ENCODE data around the gene VAC14.
"Not testable (repeated sequence)": the region's sequence is repeated elsewhere in the genome, so short reads cannot be mapped to it uniquely, and the experiment has no call there.

Gene VAC14

DNA sequence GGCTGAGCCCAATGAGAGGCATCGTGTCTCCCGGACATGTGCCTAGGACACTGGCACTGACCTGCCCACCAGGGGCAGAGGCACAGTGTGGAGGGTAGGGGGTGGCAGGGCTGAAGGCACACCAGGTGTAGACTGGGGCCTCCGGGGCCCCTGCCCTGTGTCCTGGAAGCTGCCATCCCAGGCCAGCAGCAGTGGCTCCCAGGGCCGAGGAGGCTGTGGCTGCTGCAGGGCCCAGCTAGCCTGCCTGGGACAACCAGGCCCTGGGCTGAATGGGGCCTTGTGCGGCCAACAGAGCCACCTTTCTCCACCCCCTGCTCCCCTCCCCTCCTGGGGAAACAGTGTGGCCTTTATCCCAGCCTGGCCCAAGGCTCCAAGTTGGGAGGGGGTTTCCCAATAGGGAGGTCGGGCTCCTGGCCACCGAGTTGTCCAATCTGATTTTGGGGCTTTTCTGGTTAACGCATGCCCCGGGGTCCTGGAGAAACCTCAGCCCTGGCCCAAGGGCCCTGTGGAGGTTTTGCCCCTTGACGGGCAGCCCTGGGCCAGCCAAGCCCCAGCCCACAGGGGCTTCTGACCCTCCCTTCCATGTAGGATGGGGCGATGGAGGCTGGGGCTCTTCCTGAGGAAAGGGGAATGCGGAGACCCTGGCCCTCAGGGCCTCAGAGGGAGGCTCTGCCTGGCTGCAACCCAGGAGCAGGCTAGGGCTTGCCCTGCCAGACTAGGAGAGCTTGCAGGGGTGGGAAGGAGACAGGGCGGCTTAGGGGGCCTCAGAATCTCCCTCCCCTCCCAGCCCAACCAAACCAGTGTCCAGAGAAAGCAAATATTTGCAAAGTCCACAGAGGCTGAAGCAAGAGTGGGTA lies 119.3 kb downstream of the VAC14 start:
- no peak for DNase-seq

DNA sequence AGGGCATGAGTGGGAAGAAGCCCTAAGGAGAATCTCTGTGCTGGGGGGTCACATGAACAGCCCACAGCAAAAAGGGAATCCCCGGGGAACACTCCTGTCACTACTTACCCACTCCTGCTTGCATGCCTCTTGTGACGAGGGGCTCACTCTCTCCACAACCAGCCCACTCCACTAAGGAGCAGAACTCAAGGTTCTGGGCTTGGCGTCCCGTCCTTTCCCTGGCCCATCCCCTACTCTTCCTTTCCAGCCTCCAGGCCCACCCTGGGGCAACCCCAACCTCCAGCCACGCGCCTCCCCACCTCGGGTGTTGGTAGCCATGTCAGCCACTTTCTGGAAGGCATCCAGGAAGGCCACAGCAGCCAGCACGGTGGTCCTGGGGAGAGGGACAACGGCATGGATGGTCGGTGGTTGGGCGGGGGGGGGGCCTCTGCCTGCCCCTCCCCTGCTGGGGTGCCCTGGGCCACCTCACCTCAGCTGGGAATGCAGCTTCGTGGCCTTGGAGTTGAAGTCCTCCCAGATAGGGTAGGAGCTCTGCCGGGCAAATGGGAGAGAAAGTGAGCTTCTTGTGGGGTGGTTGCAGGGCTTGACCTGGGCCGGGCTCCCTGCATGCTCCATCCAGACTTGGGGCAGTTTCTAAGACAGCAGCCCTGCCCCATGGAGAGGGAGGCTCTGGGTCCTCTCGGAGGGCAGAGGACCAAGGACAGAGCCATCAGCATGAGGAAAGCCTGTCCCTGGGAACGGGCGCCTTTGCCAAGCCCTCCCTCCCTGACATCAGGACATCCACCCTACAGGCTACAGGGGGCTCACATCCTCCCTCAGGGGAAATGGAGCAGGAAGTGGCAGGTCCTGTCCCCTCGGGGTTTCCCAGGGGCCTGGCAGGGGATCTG lies 120.2 kb downstream of the VAC14 start:
- DNase-seq: no peak

GRCh38 chr16:70679671-70680494 lies 121.1 kb downstream of the VAC14 start:
- peak; percentile 59 for DNase-seq

DNA sequence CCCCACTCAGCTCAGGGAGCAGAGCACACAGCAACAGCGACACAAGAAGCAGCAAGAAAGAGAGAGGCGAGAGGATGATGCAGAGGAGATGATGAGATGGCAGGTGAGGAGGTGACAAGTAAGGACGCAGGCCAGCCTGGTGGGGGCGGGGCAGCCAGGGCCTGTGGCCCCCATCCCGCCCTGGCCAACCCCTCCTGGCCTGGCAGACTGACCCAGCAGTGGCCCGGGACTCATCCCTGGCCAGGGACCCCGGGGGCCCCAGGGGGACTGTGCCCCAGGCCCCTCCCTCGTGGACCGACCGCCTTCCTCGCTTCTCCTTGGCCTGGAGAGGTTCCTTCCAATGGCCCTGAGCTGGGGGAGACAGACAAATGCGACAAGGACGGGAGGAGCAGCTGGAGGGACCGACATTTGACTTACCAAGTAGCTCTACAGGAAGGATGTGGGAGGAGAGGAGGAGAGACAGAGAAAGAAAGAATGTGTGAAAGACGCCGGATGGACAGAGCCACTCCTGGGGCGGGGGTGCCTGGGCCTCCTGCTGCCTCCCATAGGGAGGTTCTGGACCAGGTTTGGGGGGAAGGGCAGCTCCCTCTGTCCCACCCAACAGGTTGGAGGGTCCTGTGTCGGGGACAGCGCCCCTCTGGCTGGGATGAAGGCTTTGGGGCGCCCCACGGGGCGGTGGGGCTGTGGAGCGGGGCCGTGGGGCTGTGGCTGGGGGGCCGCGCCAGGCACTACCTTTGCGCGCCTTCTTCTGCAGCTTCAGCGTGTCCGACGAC lies 121.9 kb downstream of the VAC14 start:
- no peak for DNase-seq

DNA sequence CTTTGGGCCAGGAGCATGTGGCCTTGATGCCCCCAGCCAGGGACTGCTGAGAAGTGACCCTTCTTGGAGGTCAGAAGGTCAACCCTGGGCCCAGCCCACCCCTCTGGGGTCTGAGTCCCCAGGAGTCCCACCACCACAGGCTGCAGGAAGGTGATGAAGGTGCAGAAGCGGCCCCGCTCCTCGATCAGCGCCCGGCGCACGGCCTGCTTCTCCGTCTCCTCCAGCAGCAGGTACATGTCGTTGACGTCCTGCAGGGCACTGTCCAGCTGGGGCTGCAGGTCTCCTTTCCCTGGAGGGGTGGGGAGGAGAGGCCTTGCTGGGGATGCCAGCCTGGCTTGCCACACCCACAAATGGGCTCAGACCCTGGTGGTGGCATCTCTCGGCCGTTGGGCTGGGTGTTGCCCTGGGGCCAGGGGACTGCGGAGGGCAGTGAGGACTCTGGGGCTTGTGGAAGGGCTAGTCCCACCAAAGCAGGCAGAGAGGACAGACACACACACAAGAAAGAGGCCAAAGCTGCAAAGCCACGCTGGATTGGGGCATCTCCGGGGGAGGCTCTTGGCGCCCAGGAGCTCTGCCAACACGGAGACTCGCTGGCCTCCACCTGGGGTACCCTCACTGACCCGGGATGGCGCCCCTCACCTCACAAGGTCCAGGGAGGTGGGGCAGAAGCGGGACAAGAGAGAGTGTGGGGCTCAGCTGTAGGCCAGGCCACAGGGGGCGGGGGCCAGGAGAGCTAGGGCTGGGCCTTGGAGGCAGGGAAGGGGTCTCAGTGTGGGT lies 122.6 kb downstream of the VAC14 start:
- DNase-seq: no peak

- no peak for DNase-seq
Measured at GRCh38 chr16:70677499-70678120, 123.3 kb downstream of the VAC14 start.

DNA sequence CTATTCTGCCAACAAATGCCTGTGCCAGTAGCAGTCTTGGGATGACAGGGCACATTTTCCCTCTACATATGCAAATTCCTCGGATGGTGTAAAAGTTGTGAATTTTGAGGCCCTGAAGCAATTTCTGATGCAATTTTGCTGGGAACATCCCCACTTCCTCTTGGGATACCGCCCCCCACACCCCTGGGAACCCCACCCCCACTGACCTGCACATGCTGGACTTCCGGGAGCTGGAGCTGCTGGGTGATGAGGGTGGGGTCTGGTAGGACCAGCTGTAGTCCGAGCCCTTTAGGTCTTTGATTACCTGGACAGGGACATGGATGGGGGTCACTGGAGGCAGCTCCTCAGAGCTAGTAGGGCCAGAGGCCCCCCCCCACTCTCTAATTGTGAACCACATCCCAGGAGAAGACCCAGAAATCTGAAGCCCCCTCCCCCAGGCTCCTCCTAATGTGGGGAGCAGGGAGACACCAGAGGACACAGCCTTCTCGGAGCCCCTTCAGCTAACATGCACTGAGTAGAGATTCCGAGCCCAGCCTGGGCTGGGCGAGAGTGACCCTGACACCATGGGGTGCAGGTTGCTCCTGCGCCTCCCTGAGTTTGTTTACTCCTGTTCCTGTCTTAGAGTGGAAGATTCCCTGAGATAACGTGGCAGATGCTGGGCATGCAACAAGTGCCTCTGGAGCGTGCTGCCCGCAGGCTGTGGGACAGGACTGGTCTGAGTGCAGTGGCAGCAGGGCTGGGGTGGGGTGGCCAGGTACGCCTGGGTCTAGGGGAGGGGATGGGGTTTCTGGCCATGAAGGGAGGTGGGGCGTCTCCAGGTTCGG lies 124.1 kb downstream of the VAC14 start:
- no peak for DNase-seq

GRCh38 chr16:70675851-70676513 lies 125.0 kb downstream of the VAC14 start:
- no peak for DNase-seq

DNA sequence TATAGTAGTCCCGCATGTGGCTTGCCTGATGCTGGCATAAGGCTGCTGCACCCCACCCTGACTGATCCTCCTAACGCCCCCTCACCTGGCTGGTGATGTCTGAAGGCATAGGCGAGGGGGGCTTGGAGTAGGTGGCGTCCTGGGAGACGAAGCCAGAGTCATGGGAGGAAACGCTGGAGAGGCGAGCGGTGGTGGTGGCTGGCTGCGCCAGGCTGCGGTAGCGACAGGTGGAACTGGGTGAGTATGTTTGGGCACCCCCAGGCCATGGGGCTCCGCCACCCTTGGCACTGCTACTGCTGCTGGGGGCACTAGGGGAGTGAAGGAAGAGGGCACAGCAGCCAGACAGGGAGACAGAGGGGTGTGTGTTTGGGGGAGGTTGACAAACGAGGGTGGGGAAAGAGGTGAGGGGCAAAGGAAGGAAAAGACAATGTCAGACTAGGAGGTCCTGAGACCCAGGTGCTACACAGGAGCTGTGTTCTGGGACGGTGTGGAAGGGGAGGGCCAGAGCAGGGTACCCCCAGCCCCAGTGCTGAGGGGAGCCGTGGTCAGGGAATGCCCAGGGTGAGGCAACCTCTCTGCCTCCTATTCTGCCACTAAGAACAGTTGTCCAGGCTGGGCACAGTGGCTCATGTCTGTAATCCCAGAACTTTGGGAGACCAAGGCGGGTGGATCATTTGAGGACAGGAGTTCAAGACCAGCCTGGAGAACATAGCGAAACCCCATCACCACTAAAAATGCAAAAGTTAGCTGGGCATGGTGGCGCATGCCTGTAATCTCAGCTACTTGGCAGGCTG lies 126.5 kb downstream of the VAC14 start:
- no peak for DNase-seq

- DNase-seq: not testable (repeated sequence)
Measured at GRCh38 chr16:70670938-70671337, 130.0 kb downstream of the VAC14 start.

DNA sequence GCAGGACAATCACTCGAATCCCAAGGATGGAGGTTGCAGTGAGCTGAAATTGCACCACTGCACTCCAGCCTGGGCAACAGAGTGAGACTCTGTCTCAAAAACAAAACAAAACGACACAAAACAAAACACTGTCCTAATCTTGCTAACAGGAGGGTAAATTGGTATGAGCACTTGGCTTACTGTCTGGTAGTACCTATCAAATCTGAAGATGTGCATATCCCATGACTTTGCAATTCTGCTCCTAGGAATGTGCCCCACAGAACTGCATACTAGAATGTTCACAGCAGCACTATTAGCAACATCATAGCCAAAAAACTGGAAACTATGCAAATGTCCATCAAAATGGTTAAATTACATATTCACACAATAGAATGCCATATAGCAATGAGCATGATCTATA lies 130.8 kb downstream of the VAC14 start:
- no peak for DNase-seq

DNA sequence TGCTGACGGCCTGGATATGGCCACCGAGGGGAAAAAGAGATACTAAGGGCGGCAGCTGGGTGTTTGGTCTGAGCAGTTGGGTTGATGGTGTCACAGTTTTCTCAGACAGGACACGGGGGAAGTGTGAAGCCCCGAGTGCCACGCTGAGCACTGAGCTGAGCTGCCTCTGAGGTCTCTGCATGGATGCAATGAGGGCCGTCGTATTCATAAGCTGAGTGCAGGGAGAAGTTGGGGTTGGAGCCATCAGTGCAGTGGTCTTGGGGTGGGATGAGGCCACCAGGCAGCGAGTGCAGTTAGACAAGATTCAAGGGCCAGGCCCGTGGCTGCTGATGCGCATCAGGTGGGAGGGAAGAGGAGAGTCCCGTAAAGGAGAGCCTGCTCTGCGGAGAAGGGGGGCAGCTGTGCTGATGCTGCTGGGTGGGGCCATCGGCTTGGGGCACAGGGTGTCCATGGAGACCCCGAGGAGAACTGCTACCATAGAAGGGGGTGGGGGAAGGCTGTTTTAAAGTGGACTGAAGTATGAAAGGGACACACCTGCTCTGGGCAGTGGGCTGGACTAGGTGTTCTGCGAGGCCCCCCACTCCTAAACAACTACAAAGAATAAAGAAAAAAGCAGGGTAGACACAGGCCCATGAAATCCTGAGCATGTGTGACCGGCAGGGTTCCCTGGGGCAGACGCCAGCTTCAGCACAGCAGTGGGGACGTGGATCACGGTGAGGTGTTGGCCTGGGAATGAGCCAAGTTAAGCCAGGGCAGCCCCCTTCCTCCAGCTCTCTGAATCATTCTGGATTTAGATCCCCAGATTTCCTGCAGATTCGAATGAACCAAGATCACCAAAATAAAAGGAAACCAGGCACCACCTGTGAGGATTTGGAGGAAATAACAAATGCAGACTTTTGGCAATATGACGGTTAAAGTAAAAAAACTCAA lies 134.9 kb downstream of the VAC14 start:
- DNase-seq: no peak

GRCh38 chr16:70665113-70665694 lies 135.8 kb downstream of the VAC14 start:
- DNase-seq: no peak

GRCh38 chr16:70664325-70665112 lies 136.4 kb downstream of the VAC14 start:
- DNase-seq: no peak

GRCh38 chr16:70663524-70664324 lies 137.2 kb downstream of the VAC14 start:
- DNase-seq: no peak
